ENCODE results near the gene TENT4B. TPM values are rescaled to one million over a fixed set of nuclear protein-coding genes. Genes with fewer than 3 reads are reported as not detected.

TENT4B gene
- total RNA-seq, 2 experiments from 2014 or later, result 17.5 to 18.0 TPM

Other genes starting within 250 kb of the TENT4B start
- gene CNEP1R1, start 128.1 kb upstream of the TENT4B start, total RNA-seq, result 10 to 100 TPM; 30.1 to 36.1 TPM
- 10 to 100 TPM; 20.7 to 21.3 TPM for gene HEATR3, start 87.3 kb upstream of the TENT4B start, total RNA-seq
- 100 to 1,000 TPM; 266 to 270 TPM for gene ADCY7, start 113.2 kb downstream of the TENT4B start, total RNA-seq
- 100 to 1,000 TPM in 1 of 2 experiments, 10 to 100 TPM in 1; 93.3 to 101 TPM for gene BRD7, start 215.7 kb downstream of the TENT4B start, total RNA-seq